GM19193 (cell line): Measurements from ENCODE around the gene ATP6V0C.

ENCODE experiments used
- POLR2A ChIP-seq: IDR thresholded peaks from 4 replicates; pipeline ENCODE4 v1.6.1; 2011; ENCODE audit not compliant: insufficient read depth, insufficient read length; ENCODE audit errors: extremely low read depth

Gene ATP6V0C

GRCh38 chr16:2508722-2509400 lies 4.9 kb upstream of the ATP6V0C start:
- TF ChIP-seq POLR2A = no peak

GRCh38 chr16:2511128-2511800 lies 2.5 kb upstream of the ATP6V0C start:
- no peak for TF ChIP-seq POLR2A

- TF ChIP-seq POLR2A = no peak
These were observed 1.6 kb upstream of the ATP6V0C start for GRCh38 chr16:2511996-2512734.

GRCh38 chr16:2512735-2513404 lies 882 bp upstream of the ATP6V0C start:
- no peak for TF ChIP-seq POLR2A

- TF ChIP-seq POLR2A = no peak
These were observed 804 bp downstream of the ATP6V0C start for GRCh38 chr16:2514333-2515179.

GRCh38 chr16:2515180-2515851 lies 1.6 kb downstream of the ATP6V0C start:
- TF ChIP-seq POLR2A = no peak

GRCh38 chr16:2516391-2517240 lies 2.9 kb downstream of the ATP6V0C start:
- TF ChIP-seq POLR2A = no peak

GRCh38 chr16:2517954-2518605 lies 4.3 kb downstream of the ATP6V0C start:
- no peak for TF ChIP-seq POLR2A

- TF ChIP-seq POLR2A = no peak
These were observed 5.3 kb downstream of the ATP6V0C start for GRCh38 chr16:2518823-2519710.

- TF ChIP-seq POLR2A = no peak
These were observed 5.9 kb downstream of the ATP6V0C start for GRCh38 chr16:2519711-2520080.

GRCh38 chr16:2520097-2520783 lies 6.5 kb downstream of the ATP6V0C start, which contains the start of gene AMDHD2:
Gene AMDHD2, plus strand, starts transcription at chr16:2520371. Its CDS starts 88 bp downstream, at chr16:2520459.
- TF ChIP-seq POLR2A = peak; percentile 65
